Activated naive CD8-positive, alpha-beta T cell treated with anti-CD3 and anti-CD28 coated beads, Interleukin-2, amount 50 U/mL, for 16 hours (primary cell): ENCODE measurements around the gene ATF6.

ENCODE experiments used
- DNase-seq: peaks from one replicate; pipeline ENCODE4 v3.0.0-alpha.2; 2020; ENCODE audit warnings: low read depth, low spot score

ATF6 gene

DNA sequence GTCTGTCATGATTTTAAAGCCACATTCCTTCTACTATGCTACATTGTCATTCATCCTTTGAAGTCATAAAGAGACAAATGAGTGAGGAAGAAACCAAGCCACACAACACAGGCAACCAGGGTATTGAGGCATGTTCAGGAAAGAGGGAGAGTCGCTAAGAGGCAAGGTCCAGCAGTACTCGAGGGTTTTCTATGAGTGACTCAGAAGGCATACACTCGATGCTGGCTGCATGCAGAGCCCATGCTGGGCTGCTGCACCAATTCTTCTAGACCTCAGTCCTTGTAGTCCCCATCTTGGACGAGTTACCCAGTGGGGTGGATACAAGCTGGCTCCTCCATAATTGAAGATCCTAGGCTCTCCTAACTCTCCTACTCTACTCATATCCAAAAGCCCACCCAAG is 199.9 kb downstream of the ATF6 start:
- no peak for DNase-seq

DNA sequence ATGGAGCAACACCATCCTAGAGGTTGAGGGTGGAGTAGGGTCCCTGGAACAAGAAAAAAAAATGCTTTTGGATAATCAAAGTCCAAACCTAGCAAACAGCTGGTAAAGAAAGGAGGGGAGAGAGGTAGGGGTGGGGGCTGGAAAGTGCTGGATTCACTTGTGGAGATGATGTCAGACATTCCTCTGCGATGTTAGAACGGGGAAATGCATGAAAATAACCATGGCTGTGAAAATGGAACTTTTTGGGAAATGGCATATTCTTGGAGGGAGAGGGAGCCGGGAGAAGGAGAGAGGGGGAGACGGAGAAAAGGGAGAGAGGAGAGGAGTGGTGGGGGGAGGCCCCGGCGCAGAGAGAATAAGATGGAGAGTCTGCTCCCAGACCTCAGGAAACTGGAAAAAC is 203.9 kb downstream of the ATF6 start:
- DNase-seq: no peak

DNA sequence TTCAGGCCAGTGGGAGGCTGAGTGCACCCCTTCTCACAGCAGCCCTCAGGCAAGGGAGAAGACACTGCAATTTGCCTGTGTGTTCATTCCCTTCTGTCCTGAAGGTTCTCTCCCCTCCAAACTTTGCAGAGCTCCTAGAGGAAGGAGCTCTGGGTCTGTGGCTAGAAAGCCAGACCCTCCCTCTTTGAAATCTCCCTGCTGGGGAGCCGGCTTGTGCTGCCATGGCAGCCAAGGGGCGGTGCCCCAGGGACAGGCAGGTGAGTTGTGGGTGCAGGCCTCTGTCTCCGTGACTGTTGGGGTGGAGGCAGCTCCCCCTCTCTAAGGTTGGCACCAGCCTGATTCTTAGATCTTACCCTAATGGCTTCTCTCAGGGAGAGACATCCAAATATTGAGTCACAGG is 204.5 kb downstream of the ATF6 start:
- no peak for DNase-seq

DNA sequence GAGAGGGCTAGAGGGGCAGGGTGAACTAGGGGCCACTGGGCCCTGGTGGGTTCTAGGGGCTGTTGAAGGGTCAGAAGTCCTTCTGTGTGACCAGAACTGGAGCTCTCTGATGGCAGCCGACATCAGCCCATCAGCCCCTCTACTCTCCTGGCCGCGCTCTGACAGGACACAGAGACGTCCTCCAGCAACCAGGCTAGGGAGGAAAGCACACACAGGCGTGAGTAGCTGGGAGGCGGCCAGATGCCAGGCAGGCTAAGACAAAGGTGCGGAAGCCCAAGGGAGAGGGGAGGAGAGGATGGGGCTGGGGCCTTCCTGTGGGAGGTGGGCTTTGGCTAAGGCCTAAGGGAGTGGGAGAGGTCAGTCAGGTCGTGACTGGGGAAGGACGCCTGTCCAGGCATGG is 206.7 kb downstream of the ATF6 start:
- no peak for DNase-seq

DNA sequence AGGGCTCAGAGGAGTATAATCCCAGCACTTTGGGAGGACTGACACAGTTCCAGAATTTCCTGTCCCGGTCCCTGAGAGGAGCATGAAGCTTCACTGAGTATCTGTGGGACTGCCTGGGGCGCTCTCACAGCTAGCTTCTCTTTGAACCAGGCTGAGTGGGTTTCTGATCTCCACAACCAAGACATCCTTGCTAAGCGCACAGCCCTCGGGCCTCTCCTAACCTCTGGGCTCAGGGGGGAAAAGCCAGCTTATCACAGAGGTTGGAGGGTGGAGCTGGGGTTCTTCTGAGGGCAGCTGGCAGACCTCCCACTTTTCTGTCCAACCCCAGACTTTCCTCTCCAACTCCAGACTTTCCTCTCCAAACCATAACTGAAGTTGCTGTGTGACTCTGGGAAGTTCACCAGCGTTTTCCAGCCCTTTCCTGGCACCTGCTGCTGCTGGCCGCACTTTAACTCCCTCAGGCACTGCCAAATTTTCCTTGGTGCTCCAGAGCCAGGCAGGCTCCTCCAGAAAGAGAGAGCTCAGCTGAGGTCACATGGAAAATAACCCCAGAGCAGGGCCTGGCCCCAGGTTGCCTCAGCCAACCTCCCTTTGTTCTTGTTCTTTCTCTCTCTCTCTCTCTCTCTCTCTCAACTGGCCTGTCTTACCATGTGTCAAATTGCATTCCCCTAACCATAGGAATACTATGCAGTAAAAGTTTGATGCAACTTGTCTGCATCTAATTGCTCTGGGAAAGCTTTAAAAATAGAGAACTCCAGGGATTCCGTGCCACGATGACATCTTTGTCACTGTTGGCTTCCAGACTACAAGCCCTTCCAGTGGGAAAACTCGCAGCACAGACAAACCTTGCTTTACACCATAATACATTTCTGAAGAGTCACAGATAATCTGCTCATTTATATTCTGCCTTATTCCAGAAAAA is 208.1 kb downstream of the ATF6 start:
- DNase-seq: no peak

DNA sequence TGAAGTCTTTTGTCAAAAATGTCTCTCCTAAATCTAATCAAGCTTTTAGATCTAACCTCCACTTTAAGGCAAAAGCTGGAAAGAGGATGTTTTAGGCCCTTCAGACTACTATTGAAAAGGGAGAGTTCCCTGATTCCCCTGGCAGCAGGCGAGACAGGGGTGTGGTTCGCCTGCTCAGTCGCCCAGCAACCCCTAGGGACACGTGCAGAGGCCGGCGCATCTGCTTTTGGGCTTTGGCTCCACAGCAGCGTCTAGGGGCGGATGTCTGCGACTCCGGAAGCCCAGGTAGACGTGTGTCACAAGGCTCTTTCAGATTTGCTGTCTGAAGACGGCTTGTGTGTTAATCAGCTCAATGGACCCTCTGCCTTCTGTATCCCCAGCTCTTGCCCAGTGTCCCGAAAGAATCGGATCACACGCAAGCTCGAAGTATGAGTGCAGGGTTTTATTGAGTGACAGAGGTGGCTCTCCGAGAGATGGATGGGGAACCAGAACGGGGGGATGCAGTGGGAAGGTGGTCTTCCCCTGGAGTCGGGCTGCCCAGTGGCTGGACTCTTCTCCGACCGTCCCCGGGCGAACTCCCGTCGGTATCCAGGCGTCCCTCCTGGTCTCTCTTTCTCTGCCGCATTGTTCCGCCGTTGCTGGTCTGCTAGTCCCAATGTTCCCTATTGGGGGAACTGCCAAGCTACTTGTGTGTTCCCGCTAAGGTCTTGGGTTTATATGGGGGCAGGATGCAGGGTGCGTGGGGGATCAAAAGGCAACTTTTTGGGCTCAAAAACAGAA is 212.1 kb downstream of the ATF6 start:
- no peak for DNase-seq

DNA sequence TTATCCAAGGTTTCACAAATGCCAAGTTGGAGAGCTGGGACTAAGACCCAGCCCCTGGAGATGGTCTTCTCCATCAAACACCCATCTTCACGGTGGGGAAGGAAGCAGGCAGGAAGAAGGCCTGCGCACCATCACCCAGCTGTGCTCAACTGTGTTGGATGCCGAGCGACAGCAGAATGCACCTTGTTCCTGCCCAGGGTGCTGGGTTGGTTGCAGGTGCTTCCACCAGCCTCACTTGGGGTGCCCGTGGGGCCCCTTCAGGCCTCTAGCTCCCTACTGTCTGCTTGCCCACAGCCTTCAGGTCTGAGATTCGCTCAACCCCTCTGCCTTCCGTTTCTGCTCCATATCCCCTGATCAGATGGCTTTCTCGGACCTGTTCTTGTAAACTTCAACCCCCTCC is 215.0 kb downstream of the ATF6 start:
- DNase-seq: no peak

DNA sequence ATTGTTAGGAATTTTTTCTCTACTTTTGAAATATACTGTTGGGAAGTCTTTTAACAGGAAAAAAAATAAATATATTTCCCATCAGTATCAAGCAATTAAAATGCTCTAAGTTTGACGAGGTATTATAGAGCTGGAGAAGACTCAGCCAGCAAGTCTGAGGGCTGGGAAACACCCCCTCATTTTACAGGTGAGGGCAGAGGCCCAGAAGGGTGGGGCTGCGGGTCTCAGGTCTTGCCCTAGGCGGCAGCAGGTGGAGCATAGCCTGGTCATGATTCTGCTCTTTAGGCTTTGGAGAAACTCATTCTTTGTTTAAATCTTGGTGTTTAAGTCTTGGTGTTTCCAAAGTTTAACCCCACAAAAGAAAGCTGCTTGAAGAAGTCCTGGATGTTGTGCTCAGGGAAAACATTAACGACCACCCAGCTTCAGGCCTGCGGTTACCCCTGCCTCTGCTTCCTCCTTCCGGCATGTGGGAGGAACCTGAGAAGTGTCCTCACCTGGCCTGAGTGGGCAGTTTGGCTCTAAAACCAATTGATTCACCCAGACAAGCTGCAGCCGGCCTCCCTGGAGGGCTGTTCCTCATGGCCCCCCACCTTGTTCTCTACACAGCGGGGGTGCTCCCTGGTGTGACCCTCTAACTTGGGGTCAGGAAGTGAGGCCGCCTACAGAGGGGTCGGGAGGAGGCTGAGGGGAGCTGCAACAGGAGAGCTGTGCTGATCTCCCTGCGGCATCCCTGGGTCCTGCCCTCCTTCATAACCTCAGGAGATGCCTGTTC is 215.8 kb downstream of the ATF6 start:
- no peak for DNase-seq

DNA sequence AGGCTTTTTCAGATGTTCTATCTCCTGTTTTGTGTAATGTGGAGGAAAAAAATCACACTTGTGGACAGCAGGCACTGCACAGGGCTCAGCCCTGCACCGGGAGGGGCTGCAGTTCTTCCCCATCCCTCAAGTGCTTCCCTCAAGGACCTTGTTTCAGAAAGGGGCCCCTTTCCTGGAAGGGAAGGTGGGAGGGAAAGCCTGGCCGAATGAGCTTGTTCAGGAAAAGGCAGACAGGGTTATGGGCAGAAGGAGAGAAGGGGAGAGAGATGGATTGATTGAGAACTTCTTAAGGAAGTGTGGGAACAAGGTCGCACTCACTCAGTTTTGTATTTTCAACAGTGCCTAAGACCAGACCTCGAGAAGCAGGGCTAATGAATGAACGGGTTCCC is 216.4 kb downstream of the ATF6 start:
- no peak for DNase-seq

DNA sequence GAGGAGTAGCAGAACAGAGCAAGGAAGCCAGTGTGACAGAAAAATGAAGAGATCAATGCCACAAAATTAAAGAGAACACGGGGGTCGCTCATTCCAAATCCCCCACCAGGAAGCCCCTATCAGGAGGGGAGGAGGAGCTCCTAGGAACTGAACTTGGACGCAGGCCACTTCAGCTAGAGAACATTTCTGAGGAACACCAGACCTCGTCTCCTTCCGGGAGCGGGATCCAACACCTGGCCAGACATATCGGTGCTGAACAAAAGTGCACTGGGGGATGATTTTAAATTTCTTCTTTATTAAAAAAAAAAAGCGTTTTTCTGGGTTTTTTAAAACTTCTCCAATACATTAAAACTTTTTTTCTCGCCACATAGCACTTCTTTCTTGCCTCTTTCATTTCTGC is 216.8 kb downstream of the ATF6 start:
- DNase-seq: no peak

DNA sequence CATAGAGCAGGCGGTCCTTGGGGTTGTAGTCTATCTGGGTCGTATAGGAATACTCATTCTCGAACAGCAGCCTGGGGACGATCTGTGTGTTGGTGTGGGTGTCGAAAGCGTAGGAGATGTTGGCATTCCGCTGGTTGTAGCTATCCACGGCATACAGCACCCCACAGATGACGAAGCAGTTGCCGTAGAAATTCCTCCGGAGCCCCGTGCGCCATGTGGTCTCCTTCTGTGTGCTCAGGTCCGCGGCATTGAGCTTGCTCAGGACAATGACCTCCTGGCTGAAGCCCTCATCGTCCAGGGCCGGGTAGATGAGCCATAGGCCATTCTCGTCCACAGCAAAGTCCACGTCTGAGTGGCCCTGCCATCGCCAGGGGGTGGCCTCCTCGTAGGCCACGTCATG is 217.6 kb downstream of the ATF6 start:
- DNase-seq: no peak

DNA sequence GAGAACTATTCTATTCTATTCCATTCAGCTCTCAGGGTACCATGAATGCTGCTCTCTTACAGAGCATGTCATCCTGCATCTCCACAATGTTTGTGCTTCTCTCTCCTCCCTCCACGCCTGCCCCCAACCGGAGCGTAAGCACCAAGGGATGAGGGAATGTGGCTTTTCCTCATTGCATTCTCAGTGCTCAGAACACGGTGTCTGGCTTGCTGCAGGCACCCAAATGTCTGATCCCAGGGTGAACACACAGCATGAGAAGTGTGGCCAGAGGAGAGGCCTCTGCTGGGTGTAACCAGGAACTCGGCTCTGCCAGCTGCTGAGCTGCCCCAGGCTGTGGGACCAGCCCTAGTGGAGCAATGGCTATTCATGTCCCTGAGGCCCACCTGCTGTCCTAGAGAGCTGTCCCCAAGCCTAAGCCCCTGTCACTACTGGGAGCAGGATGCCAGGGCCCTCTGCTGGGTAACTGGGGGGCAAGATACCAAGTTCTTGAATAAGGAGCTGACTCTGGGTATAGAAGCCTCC is 219.2 kb downstream of the ATF6 start:
- DNase-seq: no peak

DNA sequence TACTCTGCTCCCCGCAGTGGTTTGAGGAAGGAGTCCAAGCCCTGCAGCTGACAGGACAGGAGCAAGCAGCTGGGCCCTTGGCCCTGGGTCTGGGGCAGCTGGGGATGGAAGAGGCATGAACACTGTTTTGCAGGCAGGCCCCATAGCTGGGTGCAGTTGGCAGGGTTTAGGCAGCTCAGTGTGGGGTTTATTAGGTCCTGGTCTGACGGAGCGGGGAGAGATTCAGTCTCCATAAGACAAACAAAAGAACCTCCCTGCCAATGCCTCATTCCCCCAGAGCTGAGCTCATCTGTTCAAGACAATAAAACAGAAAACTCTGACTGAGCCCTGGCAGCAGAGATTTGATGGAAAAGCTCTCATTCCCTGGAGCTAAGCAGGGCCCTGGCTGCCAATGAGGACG is 220.2 kb downstream of the ATF6 start:
- DNase-seq: no peak

DNA sequence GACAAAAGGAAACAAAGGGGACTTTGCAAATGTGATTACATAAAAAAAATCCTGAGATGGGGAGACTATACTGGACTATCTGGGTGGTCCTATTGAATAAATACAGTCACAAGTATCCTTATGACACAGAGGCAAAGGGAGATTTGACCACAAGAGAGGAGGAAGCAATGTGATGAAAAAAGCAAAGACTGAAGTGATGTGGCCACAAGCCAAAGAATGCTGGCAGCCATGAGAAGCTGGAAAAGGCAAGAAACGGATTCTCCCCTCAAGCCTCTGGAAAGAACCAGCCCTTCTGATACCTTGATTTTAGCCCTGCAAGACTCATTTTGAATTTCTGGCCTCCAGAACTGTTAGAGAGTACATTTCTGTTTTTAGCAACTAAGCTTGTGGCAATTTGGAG is 221.2 kb downstream of the ATF6 start:
- DNase-seq: no peak

DNA sequence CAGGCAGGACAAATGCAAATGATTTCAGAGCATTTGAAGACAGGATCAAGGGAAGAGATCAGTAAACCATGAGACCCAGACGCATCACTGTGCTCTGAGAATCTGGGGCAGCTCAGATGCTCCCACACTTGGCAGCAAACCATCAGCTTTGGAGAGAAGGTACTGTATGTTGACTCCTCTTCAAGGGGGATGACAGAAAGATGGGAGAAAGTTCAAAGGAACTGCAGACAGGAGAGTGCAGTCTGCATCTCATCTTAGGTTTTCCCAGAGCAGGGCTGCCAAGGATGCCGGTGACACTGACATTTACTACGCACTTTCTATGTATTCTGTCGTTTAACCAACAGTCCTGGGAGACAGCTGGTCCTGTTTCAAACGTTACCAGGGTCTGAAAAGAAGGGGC is 221.8 kb downstream of the ATF6 start:
- no peak for DNase-seq

DNA sequence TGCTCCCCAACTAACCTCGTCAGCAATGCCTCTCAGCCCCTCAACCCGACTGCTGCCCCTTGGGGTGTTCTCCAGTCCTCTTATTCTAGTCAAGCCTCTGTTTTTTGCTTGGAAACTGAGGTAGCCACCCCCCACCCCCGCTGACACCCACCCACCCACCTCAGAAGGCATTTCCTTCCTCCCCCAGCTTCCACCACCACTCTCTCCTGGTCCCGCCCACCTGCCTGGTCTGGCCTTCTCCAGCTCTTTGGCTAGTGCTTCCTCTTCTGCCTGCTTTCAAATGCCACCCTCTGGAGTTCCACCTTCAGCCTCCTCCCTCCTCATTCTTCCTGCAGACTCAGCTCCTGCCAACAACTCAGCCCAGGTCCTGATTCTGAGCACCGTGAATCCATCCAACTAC is 222.3 kb downstream of the ATF6 start:
- DNase-seq: no peak

DNA sequence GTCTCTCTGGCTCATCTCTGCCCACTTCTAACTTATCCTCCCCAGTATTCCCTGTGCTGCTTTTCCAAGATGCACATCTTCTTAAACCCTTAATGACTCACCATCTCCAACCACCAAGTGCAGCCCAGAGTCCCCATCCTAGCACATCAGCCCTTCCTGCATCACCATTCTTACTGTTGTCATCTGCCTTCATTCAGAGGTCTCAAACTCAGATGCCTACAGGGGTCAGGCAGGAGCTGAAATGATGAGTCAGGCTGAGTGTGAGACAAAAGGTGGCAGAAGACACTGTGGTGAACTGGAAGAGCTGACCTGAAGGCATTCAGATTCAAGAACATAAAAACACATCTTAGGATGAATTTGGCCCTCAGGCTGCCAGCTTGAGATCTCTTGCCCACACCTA is 223.0 kb downstream of the ATF6 start:
- DNase-seq: no peak

DNA sequence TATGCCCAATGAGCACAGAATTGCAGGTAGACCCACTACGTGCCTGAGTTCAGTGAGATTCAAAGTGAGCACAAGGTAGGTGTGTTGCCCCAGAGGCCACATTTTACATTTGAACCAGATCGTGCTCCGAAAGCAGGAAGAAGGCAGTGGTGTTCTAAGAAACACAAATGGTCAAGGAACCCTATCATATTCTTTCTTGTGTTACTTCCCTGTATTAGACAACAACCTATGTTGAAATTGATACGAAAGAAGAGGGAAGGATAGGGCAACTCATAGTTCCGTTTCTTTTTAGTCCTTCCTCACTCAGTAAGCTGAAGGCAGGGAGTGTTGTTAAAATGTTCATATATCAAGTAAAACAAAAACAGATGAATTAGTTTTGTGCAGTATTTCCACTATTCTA is 223.7 kb downstream of the ATF6 start:
- no peak for DNase-seq

DNA sequence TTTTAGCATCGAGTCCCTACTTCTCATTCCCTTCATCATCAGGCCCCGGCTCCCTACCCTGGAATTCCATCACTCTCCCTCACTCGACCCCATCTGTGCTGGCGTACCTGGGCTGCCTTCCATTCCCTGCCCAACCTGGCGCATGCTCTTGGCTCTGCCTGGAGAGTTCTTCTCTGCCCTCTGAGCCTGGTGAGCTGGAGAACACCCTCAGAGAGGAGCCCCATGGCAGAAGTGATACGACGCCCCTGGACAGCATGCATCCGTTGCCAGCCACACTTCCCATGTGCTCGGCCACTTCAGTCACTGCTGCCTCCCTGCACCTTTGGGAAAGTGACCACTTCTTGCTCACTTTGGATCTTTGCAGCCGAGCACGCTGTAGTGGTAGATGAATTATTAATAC is 227.5 kb downstream of the ATF6 start:
- no peak for DNase-seq

DNA sequence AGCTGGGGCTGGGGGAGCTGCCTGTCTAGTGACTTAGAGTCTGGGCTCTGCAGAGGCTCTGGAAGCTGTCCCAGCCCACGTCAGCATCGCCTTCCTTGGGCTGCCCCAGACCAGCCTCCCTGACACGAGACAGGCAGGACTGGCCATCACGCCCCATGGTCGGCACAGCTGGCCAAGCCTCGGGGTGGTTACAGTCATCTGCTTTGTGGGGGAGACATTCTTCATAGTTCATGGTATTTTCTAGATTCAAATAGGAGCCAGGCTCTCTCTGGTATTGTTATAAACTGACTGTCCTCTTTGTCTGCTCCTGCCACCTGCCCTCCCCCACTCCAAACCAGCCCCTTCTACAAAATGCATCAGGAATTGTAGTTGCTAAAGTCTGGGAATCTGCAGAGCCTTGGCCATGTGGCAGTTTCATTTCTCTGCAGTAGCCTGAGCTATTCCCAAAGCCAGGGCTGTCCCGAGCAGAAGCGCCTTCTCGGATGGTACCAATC is 228.1 kb downstream of the ATF6 start:
- no peak for DNase-seq

DNA sequence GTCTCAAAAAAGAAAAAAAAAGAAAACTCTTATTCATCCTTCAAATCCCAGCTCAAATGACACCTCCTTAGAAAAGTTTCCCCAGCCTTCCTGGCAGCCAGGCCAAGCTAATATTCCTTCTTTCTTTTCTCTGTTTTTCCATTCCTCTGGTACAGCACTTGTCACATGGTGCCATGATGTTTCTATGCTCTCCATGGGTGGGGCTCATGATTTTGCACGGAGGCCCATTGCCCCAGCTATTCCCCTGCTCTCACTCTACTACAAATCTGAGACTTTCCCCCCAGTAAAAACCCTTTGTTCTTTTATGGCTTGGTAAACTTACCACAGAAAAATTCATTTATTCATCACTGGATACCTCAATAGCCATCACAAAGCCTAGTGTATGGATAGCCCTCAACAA is 231.0 kb downstream of the ATF6 start:
- DNase-seq: no peak

DNA sequence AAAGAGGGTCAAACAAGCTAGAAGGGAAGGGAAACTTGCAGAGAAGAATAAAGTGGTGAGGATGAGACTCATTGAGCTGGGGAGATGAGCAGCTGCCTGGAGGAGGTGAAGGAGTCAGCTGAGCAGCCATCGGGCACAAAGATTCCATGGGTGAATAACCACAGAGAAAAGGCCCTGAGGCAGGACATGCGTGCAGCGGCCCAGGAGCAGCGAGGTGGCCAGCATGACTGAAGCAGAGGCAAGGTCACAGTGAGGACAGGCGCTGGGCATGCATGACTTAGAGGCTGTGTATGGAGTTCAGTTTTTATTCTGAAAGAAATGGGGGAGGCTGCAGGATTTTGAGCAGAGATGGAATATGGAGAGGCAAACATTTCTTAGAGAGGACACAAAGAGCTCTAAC is 232.7 kb downstream of the ATF6 start:
- no peak for DNase-seq
